GM04504 (cell line): ENCODE measurements around the gene IL1R2.

Experiments used
- DNase-seq: peaks from one replicate; pipeline ENCODE4 v3.0.0-alpha.2; 2012; ENCODE audit warnings: low read depth

IL1R2 gene

DNA sequence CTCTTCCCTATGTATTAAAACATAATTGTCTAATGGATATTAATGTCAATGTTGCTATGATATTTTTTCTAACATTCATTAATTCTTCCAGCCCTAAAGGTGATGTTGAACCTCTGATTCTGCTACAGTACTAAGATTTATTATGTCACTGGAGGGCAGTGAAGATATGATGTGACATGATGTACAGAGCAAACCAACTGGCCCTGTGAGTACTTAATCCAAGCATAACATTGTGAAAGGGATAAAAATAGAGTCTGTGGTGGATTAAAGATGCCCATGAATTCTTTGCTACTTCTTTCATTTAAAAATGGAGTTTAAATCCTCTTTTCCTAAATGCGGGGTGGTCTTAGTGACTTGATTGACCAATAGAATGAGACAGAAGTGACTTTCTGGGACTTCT is 51.8 kb downstream of the IL1R2 start:
- DNase-seq = no peak

DNA sequence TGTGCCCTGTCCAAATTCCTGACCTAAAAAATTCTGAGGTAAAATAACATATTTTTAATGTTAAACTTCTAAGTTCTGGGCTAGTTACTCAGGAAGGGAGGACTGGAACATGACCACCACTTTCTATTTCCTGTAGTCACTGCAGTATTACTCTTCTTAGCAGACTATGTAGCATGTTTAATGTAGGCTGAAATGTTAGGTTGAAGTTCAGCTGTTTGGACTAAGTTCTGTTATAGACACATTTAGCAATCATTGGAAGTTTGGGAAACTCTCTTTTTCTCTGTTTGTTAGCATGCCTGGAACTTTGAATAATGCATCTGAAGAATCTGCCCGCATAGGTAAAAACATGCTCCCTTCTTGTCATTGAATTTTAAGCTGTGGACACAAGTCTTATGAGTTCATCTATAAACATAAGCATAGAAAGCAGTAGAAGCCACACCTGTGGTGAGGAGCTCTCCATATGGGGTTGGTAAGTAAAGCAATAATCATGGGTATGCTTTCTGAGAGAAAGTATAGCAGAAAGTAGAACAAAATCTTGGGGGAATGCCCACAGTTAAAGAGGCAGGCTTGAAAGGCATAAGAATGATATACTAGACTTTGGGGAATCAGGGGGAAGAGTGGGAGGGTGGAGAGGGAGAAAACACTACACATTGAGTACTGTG is 52.6 kb downstream of the IL1R2 start:
- no peak for DNase-seq

DNA sequence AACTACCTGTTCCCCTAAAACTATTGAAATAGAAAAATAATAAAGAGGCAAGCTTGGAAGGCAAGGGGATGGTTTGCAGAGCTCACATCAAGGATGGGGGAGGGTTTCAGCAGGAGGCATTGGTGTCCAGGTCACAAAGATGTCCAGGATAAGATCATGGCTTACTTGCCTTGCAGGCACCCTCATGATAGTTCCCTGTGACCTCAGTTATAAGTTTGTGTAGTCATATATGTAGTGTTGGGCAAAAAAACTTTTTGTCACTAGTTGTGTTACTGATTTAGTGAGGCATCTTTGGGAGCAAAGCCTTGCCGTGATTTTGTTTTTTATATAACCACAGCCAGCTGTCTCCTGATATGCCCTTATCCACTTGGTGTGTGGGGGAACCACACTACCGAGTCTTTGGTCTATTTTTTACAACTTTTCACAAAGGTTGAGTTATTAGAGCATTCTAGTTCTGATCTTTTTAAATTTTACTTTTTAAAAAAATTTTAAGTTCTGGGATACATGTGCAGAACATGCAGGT is 53.3 kb downstream of the IL1R2 start:
- DNase-seq = no peak

DNA sequence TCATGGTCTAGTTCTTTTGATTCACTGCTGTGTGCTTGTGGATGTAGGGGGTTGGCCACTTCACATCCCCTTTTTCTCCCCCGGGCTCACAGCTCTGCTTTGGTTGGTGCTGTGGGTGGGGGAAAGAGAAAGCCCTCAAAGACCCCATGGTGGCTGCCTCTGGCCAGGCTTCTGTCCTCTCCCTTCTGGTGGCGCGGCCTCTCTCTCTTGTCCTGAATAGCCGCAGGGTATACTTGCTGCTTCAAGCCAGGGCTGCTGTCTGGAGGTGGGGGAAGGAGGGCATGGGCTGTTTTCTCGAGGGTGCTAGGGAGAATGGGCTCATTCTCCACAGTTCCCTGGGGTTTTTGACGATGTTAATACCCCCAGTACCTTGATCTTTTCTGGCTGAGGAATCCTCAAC is 53.9 kb downstream of the IL1R2 start:
- no peak for DNase-seq

DNA sequence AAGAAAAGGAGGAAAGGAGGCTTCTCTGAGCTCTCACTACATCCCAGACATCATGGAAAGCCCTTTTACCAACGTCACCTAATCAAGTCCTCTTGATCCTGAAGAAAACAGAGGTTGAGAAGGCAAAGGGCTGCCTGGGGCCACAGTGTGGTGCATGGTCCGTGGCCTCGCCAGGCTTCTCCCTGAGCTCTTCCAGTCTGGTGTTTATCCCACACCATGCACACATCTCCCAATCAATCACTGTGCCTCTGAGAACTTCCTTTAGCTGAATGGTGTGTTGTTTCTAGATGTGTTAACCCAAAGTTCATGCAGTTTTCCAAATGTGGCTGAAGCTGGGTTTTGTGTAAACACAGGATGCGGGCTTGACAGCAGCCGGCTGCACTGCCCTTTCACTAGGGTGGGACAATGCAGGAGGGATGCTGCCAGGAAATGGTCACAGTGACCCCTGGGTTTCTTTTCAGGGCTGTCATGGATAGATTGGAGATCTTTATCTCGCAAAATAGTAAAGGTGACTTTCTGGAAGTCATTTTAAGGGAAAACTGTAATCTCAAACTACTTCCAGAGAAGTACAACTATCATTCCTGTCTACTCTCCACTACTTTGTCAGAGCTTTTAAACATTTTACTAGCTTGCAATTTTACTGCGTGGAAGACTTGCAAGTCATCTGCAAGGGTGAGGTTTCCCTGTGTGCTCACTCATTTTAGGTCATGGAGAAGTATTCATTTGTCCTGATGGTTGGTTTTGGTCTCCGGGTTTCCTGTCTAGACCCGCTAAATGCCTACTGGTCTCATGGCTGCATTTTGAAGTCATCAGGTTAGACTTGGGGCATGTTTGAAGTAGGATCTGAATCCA is 54.6 kb downstream of the IL1R2 start:
- no peak for DNase-seq

DNA sequence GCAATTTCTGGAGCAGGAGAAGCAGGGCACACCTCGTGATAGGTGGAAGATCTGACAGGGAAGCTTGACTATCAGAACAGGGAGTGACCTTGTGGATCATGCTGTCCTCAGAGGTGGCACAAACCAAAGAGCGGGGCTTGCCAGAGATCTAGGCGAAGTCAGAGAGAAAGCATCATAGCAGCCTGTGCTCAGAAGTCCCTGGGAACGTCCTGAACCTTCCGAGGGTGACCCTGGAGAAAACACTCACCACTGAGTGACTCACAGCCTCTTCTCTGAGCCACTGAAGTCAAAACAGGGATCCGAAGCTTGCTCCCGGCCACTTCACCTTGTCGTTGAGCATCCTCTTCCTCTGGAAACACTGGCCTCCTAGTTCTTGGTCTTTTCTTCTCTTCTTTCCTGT is 56.7 kb downstream of the IL1R2 start:
- DNase-seq = no peak

DNA sequence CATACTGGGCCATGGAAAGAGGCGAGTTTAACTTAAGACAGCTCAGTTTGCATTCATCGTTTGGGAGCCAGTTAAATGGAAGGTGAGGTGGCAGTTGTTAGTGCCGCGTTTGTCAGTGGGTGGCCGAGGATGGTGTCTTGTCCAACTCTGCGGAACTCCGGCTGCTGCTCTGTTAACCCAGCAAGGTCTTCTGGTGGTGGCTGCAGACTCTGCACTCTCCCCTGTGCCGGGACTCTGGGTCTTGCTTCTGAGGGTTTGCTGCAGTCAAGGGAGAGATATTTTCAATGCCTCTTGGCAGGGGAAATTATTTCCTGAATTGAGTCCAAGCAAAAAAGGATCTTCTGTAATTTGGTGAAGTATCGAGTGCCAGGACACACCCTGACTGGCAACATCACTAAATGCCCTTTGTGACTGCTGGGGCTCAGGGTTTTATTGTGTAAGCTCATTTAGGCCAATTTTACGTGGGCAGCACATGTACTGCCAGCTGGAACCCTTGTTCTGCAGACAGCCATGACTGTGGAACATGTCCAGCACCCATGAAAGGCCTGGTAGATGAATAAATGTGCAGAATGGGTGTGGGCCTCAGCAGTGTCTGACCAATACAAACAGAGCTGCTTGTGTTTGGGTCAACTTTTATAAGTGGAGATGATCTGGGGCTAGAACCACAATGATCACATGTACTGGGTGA is 58.1 kb downstream of the IL1R2 start:
- no peak for DNase-seq

DNA sequence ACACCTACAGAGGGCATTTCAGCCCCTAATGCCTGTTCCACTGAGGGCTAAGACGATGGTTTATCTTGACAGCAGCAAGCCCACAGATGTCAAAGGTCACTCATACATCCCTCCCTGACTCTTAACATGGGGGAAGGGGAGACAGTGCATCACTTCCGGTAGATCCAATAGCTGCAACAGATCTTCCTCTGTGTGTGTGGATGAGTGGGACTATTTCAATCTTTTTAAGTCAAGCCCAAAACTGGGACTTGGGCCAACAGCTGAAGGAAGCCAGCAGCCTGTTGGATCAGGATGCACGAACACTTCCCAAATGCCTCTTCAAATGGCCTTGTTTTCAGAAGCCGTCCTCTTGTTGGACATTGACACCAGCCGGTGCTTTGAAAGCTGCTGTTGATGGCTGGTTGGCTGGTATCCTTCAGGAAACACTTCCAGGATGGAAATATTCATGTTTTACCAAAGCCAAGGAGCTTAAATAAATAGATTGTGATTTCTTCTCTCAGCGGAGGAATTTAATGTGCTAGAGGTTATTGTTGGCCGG is 59.2 kb downstream of the IL1R2 start:
- no peak for DNase-seq

DNA sequence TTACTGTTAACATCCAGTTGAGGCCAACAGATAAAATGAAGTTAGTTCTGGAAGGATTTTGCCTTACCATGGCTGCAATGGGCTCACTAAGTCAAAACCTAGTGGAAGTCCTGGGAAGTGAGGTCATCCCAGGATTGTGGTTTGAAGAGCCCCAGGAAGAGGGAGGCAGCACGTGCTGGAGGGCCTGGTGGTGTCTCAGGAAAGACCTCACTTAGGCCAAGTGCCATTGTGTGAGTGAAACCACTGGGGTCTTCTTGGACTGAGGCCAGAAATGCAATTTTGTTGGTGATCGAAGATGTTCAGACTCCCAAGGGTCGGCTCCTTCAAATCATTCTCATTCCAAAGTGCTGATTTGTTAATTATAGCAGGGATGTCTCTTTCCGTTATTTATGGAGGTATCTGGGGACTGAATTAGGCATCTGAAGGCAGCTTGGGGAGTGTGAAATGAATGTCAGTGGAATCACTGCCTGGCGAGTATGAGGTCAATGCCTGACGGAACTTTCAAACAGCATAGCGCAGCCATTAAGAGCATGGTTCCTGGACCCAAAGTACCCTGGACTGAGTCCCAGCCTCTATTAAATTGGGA is 60.0 kb downstream of the IL1R2 start:
- DNase-seq = no peak

DNA sequence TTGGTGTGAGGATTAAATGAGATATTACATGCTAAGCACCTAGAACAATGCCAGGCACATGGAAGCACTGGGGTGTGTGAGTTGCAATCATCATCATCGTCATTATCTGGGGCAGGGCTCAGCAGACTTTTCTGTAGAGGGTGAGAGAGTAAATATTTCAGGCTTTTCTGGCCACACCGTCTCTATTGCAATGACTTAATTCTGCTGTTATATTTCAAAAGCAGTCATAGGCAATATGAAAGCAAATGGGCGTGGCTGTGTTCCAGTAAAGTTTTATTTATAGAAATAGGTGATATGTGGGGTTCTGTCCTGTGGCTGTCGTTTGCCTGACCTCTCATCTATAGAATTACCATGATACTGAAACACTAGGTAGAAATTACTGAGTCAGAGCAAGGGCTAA is 60.6 kb downstream of the IL1R2 start:
- no peak for DNase-seq

DNA sequence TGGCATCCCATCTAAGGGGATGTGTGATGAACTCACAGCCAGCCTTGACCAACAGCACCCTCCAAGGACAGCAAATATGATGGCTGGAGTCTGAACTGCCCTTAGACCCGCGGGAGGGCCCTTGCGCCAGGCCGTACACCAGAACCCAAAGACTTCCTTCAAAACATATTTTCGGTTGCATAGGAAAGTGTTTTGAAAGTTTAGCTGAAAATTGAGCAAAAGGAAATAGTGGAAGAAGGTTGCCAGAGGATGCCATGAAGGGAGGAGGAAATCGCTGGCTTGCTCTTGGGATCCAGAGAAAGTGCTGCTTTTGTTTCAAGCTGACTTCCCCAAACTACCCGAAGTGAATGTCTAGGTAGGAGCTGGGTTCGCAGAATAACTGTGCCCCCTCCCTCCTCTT is 61.3 kb downstream of the IL1R2 start:
- DNase-seq = no peak

DNA sequence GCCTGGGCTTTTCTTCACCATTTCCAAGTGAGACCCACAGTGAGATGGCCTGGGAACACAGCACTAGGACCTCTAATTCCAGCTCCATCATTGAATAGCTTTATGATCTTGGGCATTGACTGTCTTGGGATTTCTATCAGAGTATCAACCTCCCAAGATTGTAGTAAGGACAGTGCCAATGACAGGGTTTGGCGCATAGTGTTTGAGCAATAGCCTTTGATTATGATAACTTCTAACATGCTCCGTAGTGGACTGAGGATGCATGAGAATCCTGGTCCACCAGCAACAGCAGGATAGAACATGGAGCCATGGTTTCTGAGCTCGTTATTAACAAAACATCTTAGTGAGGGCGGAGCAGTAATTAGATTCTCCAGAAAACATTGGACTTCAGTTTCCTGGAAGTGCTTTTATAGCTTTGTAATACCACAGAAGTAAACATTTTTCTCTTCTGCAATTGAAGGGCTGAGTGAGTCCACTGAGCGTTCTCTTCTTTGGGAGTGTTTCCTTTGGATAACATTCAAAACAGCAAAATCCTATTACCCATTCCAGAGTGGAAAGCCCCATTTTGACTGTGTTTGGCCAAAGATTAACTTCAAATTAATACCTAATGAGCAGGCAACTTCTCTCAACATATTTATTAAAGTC is 63.7 kb downstream of the IL1R2 start:
- DNase-seq = no peak

DNA sequence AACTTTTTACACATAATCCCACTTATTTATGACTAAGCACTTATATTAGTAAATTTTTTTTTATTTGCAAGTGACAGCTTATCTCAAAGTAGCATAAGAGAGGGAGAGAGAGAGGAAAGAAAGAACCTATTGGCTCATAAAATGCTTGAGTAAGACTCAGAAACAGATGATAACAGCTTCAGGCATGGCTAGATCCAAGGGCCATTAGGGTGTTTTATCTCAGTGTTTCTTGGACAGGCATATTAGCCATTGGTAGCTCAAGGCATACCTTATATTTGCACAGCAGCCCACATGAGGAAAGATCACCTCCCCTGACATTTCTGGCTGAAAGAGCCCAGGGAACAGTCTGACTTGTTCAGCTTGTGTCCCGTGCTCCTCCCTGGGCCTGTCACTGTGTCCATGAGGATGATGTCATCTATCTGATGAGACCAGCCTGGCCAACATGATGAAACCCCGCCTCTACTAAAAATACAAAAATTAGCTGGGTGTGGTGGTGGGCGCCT is 64.4 kb downstream of the IL1R2 start:
- no peak for DNase-seq

DNA sequence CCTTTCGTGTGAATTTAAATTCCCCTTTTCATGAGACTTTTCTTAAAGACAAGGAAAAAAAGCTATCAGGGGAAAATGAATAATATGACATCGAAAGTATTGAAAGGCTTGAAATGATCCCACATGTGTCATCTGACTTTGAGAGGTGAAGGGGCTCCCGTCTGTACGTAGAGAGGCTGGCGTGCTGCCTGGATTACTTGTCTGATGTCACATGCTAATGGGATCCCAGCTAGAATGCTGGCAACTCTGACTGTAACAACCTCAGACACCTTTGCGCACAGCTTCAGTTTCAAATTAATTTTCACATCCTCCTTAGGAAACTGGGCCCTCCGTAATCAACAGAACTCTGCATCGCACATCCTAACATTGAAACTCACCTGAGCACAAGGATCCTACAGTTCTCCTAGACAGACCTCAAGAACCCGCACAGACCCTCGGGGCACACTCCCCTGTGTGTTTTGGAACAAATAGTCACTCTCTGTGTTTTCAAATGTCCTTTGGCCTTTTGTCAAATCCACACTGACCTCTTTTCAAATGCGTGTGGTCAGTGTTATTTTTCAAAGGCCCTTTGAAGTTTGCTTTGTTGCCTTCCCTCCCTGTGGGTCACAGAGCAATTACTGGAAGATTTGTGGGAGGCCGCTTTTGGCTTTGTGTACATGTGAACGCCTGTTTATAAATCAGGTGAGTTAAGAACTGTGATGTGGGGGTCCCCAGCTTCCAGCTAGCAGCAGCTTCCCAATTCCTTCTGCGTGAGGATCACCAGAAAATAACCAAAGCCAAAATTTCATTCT is 65.9 kb downstream of the IL1R2 start:
- DNase-seq = no peak

DNA sequence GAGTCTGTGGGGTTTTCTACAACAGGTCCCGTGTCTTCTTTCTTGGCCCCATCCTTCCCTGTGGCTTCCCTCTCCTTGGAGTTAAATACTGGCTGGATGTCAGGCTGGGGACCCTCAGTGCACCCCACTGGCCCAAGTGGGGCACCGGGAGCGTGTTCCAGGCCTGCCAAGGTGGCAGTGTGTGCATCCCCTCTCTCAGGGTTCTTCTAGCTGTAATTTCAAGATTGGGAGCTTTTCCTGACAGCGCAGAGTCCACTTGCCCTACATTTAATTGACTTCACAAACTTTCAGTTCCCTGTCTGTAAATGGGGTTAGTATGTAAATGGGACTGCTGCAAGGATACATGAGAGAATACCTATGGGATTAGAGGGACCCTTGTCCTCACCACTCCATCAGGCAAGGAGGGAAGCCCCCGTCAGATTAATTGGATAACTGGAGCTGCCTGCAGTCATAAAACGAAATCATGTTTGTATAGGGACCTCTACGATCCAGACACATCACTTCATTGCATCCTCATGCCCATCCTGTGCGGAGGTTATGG is 66.6 kb downstream of the IL1R2 start:
- DNase-seq = no peak

DNA sequence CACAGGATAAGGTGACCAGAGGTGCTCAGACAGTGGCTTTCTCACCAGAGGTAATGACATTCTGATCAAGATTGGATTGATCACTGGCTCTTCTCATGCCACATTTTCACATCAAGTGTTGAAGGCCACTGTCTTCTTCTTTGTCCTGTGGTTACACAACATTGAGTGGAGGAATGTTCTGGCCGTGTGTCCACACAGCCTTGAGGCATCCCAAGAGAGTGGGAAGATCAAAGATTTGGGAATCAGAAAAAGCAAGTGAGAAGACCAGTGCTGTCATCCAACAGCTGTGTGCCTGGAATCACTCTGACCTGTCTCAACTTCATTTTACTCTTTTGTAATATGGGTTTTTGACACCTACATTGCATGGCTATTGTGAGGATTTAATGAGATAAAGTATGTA is 67.4 kb downstream of the IL1R2 start:
- DNase-seq = no peak

DNA sequence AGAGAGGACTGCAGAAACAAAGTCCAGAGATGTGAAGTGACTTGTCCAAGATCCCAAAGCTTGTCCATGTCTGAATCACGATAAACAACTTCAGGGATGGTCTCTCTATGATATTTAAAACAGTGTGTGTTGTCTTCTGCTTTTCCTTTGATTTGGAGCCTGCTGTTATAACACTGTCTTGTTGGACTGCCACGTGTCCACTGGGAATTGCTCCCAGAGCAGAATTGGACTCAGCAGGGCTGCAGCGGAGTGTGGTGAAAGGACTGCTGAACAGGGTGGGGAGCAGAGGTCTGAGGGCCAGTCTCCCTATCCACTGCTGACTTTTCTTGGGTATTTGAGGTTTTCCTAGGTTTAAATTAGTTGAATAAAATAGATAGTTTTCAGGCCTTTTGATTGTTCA is 68.3 kb downstream of the IL1R2 start:
- no peak for DNase-seq

DNA sequence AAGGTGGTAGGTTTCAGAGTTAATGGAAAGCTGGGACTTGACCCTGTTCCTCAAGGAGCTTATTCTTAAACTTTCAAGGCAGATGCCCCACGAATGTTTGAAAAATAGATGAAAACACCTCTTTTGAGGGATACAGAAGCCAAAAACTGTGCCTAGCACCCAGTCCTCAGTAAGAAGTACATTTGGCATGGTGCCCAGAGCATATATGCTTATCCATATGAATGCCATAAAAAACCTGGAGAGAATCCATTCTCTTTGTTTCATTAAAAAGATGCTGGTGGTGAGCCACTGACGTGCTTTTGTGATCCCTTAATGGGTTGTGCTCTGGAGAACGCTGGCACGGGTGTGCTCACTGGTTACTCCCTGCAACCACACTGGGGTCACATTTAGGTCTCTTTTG is 69.0 kb downstream of the IL1R2 start:
- DNase-seq = no peak

DNA sequence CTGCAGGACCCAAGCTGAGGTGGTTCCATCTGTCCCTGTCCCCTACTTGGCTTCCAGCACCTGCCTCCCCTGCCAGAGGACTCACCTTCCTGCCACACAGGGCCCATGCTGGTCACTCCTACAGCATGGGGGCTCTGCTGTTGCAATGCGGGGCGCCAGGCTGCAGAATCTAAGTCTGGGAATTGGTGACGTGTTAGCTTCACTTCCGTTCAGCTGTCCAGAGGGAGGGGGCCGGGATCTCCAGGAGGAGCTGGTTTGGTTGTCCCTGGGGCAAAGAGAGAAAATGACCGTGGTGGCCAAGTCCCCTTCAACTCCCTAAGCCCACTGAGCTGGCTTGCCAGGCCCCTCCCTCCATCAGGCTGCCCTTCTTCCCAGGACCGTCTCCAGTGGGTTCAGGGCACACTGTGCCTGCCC is 69.5 kb downstream of the IL1R2 start:
- no peak for DNase-seq
